GM12878 (cell line): ENCODE measurements around the gene GP9. TPM values are rescaled to one million over a fixed set of nuclear protein-coding genes. Genes with fewer than 3 reads are reported as not detected.

Experiments used
- BCL3 ChIP-seq: IDR thresholded peaks from 2 replicates; pipeline ENCODE4 v1.6.1; 2011; ENCODE audit warnings: borderline replicate concordance, low read depth, mild to moderate bottlenecking, moderate library complexity, low read length; ENCODE audit not compliant: insufficient read depth, poor library complexity, severe bottlenecking
- ELK1 ChIP-seq: IDR thresholded peaks from 2 replicates; pipeline ENCODE4 v1.6.1; 2012; ENCODE audit warnings: low read depth, low read length, improper control_type of control experiment
- NFYA ChIP-seq: IDR thresholded peaks from 2 replicates; pipeline ENCODE4 v1.6.1; 2011; ENCODE audit warnings: low read depth, mild to moderate bottlenecking, low read length, improper control_type of control experiment, borderline replicate concordance
- NKRF ChIP-seq: fragments of 450-650 bp; conservative IDR thresholded peaks from 2 replicates; pipeline ENCODE4 v1.6.1; 2017; ENCODE audit warnings: mild to moderate bottlenecking, moderate library complexity
- SREBF1 ChIP-seq: IDR thresholded peaks from 2 replicates; pipeline ENCODE4 v1.6.1; 2012; ENCODE audit warnings: mild to moderate bottlenecking, low read length
- ZBTB33 ChIP-seq: fragments of 450-650 bp; IDR thresholded peaks from 2 replicates; pipeline ENCODE4 v1.6.1; 2017; ENCODE audit warnings: mild to moderate bottlenecking
- ZNF24 ChIP-seq: fragments of 450-650 bp; IDR thresholded peaks from 2 replicates; pipeline ENCODE4 v1.6.1; 2017; ENCODE audit warnings: antibody characterized with exemption, mild to moderate bottlenecking
- polyA plus RNA-seq, 11 experiments: library from polyadenylated mRNA; depleted of rRNA in 4 of 11; unstranded in 6 of 11; stranded (reverse) in 5 of 11; fragments of >200 nt; fragmentation: Nextera tagmentation in 4 of 11; fragmentation: Illumina TruSeq in 1 of 11; extraction: Ambion mirVana in 4 of 11; extraction: Trizol in 1 of 11; gene quantifications; 1 replicate in 1 of 11; 2 replicates in 10 of 11; pipeline versions ENCODE4 v1.2.1 to v1.2.3, GENCODE V29; 2011 to 2016; ENCODE audit warnings: inconsistent platforms in 2 of 11, missing spikeins in 2 of 11, low read depth in 1 of 11
- total RNA-seq, 4 experiments: library from RNA; depleted of rRNA in 3 of 4; stranded (reverse); fragments of >200 nt in 3 of 4; fragmentation: Illumina TruSeq in 1 of 4; extraction: Trizol in 1 of 4; gene quantifications; 2 replicates each; pipeline versions ENCODE4 v1.2.1 to v1.2.3, GENCODE V29; 2013 to 2021

GP9 gene
- total and polyA plus RNA-seq, 10 of the 15 experiments (the other 5 are each of a cell fraction or from before 2014, with no cell fraction given), result 0.15 TPM; not detected in 9

GRCh38 chr3:129014793-129015345, 45.7 kb upstream of the GP9 start (continued):
- TF ChIP-seq NKRF (no peak), ZNF24 (no peak), SREBF1 (no peak), ZBTB33 (no peak), NFYA (no peak), ELK1 (no peak), BCL3 (no peak)
